ENCODE measurements around the gene VWA5B1.
"Not testable (repeated sequence)": the region's sequence is repeated elsewhere in the genome, so short reads cannot be mapped to it uniquely, and the experiment has no call there.

VWA5B1 gene

GRCh38 chr1:20279509-20279908, 11.2 kb upstream of the VWA5B1 start:
- no peak for ATAC-seq

- no peak for ATAC-seq
Measured at GRCh38 chr1:20280341-20280740, 10.3 kb upstream of the VWA5B1 start.

- no peak for ATAC-seq
Measured at GRCh38 chr1:20280906-20281305, 9.8 kb upstream of the VWA5B1 start.

GRCh38 chr1:20281801-20282200, 8.9 kb upstream of the VWA5B1 start:
- ATAC-seq = no peak

GRCh38 chr1:20282533-20282932, 8.1 kb upstream of the VWA5B1 start:
- no peak for ATAC-seq

GRCh38 chr1:20284046-20284445, 6.6 kb upstream of the VWA5B1 start:
- ATAC-seq = no peak

GRCh38 chr1:20284625-20285024, 6.0 kb upstream of the VWA5B1 start:
- ATAC-seq = no peak

GRCh38 chr1:20285510-20285909, 5.2 kb upstream of the VWA5B1 start:
- ATAC-seq = no peak

GRCh38 chr1:20287696-20288095, 3.0 kb upstream of the VWA5B1 start:
- not testable (repeated sequence) for ATAC-seq

- peak in 1 of 2 donors; percentile 13 for ATAC-seq
Measured at GRCh38 chr1:20291645-20292084, 990 bp downstream of the VWA5B1 start.

- ATAC-seq = no peak
Measured at GRCh38 chr1:20298626-20299025, 8.0 kb downstream of the VWA5B1 start.

GRCh38 chr1:20301463-20302107, 10.9 kb downstream of the VWA5B1 start:
- no peak for ATAC-seq

GRCh38 chr1:20302108-20302471, 11.4 kb downstream of the VWA5B1 start:
- ATAC-seq = no peak

GRCh38 chr1:20307026-20307425, 16.4 kb downstream of the VWA5B1 start:
- no peak for ATAC-seq

- no peak for ATAC-seq
Measured at GRCh38 chr1:20308569-20308968, 17.9 kb downstream of the VWA5B1 start.

GRCh38 chr1:20311289-20311688, 20.6 kb downstream of the VWA5B1 start:
- ATAC-seq = no peak

- ATAC-seq = no peak
Measured at GRCh38 chr1:20312310-20312709, 21.6 kb downstream of the VWA5B1 start.

GRCh38 chr1:20312818-20313217, 22.1 kb downstream of the VWA5B1 start:
- ATAC-seq = no peak

- ATAC-seq = no peak
Measured at GRCh38 chr1:20317471-20317870, 26.8 kb downstream of the VWA5B1 start.

GRCh38 chr1:20318521-20318920, 27.8 kb downstream of the VWA5B1 start:
- ATAC-seq = no peak

- no peak for ATAC-seq
Measured at GRCh38 chr1:20318971-20319370, 28.3 kb downstream of the VWA5B1 start.

- no peak for ATAC-seq
Measured at GRCh38 chr1:20319456-20320220, 29.0 kb downstream of the VWA5B1 start.

- ATAC-seq = no peak
Measured at GRCh38 chr1:20320704-20321103, 30.0 kb downstream of the VWA5B1 start.

- ATAC-seq = no peak
Measured at GRCh38 chr1:20321573-20321972, 30.9 kb downstream of the VWA5B1 start.

Measured in activated CD4-positive, CD25-positive, alpha-beta regulatory T cell treated with anti-CD3 and anti-CD28 coated beads, Interleukin-2, amount 50 U/mL, for 24 hours (primary cell).